ENCODE results near the gene LGALS14.

The LGALS14 gene

GRCh38 chr19:39737351-39737750 lies 33.1 kb downstream of the LGALS14 start:
- DNase-seq = no peak
- in situ Hi-C loops (cut with MboI; ENCODE audit: low pct_unique_long_range_greater_than_20kb, low sequenced_read_pairs) = no loop called here

DNA sequence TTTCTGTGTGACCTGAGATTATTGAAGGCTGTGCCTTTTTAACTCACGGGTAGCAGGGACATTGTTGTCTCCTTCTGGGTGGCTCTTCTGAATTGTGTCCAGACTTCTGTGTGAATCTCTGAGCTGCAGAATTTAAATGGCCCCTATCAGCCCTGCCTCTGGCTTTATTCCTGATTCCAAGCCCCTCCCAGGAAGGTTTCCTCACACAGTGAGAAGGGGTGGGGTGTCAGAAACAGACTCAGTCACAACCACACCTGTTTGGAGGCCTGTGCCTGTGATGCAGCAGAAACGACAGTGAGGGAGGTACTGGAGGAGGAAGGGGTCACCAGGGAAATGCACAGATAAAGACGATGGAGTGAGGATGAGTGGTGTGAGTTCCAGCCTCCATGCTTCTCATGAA lies 33.6 kb downstream of the LGALS14 start, which contains the start of gene CLC:
Gene CLC (minus strand): TSS at position 139 of the 400 bp plus-strand sequence. CDS start 77 bp downstream, at position 62.
- in situ Hi-C loops (cut with MboI; ENCODE audit: low pct_unique_long_range_greater_than_20kb, low sequenced_read_pairs) = no loop called here
- DNase-seq = no peak

DNA sequence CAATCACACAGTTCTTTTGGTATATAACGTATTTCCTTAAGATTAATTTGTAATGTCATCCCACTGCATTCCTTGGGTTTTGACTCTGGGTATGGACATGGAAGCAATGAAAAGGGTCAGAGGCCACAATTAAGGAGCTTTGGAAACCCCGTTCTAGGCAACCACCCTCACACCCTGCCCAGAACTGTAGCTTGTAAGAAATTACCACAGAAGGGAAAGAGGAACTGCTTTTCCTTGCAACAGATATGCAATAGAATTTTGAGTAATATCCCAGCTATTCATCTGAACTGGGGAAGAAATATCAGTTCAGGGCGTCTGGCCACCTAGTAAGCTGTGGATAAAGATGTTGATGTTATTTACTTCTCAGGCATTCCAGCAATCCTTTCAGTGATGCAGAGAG lies 34.5 kb downstream of the LGALS14 start:
- DNase-seq = peak; percentile 10
- in situ Hi-C loops (cut with MboI; ENCODE audit: low pct_unique_long_range_greater_than_20kb, low sequenced_read_pairs) = no loop called here

DNA sequence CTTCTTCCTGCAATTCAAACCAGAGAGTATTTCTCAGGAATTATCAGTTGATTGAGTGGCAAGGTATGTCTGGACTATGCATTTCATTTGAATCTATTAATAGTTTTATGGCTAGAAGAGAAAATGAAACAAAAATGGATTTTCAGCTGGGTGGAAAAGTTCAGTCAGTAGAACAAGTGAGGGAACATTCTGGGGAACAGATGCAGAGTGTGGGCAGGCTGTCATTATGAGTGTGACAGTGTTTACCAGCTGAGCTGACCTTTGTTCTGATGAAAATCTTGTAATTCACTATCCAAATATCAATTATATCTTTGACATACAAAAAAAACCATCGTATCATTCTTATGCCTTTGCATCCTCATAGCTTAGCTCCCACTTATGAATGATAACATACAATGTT lies 36.1 kb downstream of the LGALS14 start:
- in situ Hi-C loops (cut with MboI; ENCODE audit: low pct_unique_long_range_greater_than_20kb, low sequenced_read_pairs) = no loop called here
- DNase-seq = no peak

GRCh38 chr19:39745643-39746042 lies 41.4 kb downstream of the LGALS14 start:
- in situ Hi-C loops (cut with MboI; ENCODE audit: low pct_unique_long_range_greater_than_20kb, low sequenced_read_pairs) = no loop called here
- DNase-seq = peak; percentile 47

DNA sequence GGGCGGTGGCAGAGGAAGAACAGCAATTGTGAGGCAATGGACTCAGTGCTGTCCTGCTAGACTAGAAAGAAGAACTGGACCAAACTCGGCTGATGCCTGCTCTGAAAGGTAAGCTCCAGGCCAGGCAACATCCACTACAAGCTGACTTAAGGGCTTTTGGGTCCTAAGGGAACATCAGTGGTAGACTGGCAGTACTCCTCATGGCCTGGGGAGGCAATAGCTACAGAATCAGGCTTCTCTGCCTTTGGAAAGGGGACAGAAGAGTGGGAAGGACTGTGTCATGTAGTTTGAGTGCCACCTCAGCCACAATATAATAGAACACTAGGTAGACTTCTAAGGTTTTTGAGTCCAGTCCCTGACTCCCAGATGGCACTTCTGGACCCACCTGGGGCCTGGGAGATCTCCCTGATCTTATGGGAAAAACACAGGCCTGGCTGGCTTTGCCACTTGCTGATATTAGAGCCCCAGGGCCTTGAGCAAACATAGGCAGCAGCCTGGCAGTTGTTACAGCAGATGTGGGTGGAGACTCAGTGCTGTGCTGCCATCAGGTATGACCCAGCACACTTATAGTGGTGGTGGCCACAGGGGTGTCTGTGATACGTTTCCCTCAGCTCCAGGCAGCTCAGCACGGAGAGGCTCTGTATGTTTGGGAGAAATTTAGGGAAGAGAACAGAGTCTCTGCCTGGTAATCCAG lies 42.7 kb downstream of the LGALS14 start:
- no peak for DNase-seq
- in situ Hi-C loops (cut with MboI; ENCODE audit: low pct_unique_long_range_greater_than_20kb, low sequenced_read_pairs) = no loop called here

DNA sequence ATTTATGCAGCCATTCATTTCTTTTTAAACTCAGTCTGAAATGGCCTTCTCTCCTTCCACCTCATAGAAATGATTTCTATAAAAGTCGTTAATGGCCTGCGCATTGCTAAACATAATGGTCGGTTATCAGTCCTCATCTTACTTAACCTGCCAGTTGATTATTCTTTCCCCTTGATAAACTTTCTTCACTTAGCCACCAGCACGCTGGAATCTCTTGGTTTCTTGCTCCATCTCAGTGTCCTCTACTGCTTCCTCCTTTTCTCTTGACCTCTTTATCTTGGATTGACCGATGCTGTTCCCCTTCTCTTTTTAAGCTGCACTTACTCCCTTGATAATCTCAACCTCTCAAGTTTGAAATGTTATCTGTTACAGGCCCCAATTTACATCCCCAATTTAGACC lies 45.7 kb downstream of the LGALS14 start:
- in situ Hi-C loops (cut with MboI; ENCODE audit: low pct_unique_long_range_greater_than_20kb, low sequenced_read_pairs) = no loop called here

GRCh38 chr19:39752390-39752789 lies 48.1 kb downstream of the LGALS14 start:
- in situ Hi-C loops (cut with MboI; ENCODE audit: low pct_unique_long_range_greater_than_20kb, low sequenced_read_pairs) = no loop called here
- no peak for DNase-seq

More for the DNA sequence above, 45.7 kb downstream of the LGALS14 start:
- DNase-seq = no peak

DNA sequence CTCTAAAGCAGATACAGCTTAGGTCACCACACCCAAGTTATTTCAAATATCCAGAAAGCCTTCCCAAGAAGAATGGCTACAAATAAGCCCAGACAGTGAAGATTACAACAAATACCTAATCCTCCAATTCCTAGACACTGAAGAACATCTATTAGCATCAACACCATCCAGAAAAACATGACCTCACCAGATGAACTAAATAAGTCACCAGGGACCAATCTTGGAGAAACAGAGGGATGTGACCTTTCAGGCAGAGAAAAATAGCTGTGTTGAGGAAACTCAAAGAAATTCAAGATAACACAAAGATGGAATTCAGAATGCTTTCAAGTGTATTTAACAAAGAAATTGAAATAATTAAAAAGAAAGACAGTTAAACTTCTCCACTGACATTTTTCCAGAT lies 48.5 kb downstream of the LGALS14 start:
- DNase-seq = no peak
- in situ Hi-C loops (cut with MboI; ENCODE audit: low pct_unique_long_range_greater_than_20kb, low sequenced_read_pairs) = no loop called here

- in situ Hi-C loops (cut with MboI; ENCODE audit: low pct_unique_long_range_greater_than_20kb, low sequenced_read_pairs) = no loop called here
- DNase-seq = no peak
Observed at GRCh38 chr19:39754544-39754943, 50.3 kb downstream of the LGALS14 start.

- no peak for DNase-seq
- in situ Hi-C loops (cut with MboI; ENCODE audit: low pct_unique_long_range_greater_than_20kb, low sequenced_read_pairs) = no loop called here
Observed at GRCh38 chr19:39754971-39755370, 50.7 kb downstream of the LGALS14 start.

All from KBM-7 (cell line).